Measurements from ENCODE around the gene ZNF184. TPM values are rescaled to one million over a fixed set of nuclear protein-coding genes. Genes with fewer than 3 reads are reported as not detected.

Gene ZNF184
- total RNA-seq, 2 donors from 2014 or later = 3.3 to 3.9 TPM

GRCh38 chr6:27468334-27468733 is 4.6 kb downstream of the ZNF184 start:
- Histone ChIP-seq H3K4me3 (no peak overlapping the region), H3K27ac (no peak overlapping the region), H3K9me3 (no peaks in the 10 kb centered on the region), H3K4me1 (peaks cover 0 to 21% of the 10 kb centered on the region in 2 donors), H3K27me3 (no peaks in the 10 kb centered on the region), H3K36me3 (peaks cover 9% of the 10 kb centered on the region)
- TF ChIP-seq CTCF (IDR thresholded peaks at IDR 0.05) = no peak
- DNase-seq (ENCODE audit: low spot score) = no peak

GRCh38 chr6:27452496-27452897 is 20.4 kb downstream of the ZNF184 start:
- Histone ChIP-seq H3K36me3 (peaks cover 75% of the 10 kb centered on the region), H3K9me3 (peaks cover 34 to 81% of the 10 kb centered on the region in 2 donors), H3K4me3 (no peak overlapping the region), H3K27me3 (no peaks in the 10 kb centered on the region), H3K27ac (no peak overlapping the region), H3K4me1 (no peaks in the 10 kb centered on the region)
- TF ChIP-seq CTCF (IDR thresholded peaks at IDR 0.05) = no peak
- no peak for DNase-seq (ENCODE audit: low spot score)

GRCh38 chr6:27451660-27452390 is 21.1 kb downstream of the ZNF184 start:
- no peak overlapping the region for H3K27ac ChIP-seq
- H3K4me1 ChIP-seq = no peaks in the 10 kb centered on the region
- no peak for TF ChIP-seq CTCF (IDR thresholded peaks at IDR 0.05)
- peaks cover 68% of the 10 kb centered on the region for H3K36me3 ChIP-seq
- peaks cover 34 to 88% of the 10 kb centered on the region in 2 donors for H3K9me3 ChIP-seq
- no peak overlapping the region for H3K4me3 ChIP-seq
- H3K27me3 ChIP-seq = no peaks in the 10 kb centered on the region
- no peak for DNase-seq (ENCODE audit: low spot score)

- no peaks in the 10 kb centered on the region for H3K27me3 ChIP-seq
- H3K36me3 ChIP-seq = peaks cover 34% of the 10 kb centered on the region
- no peak for DNase-seq (ENCODE audit: low spot score)
- TF ChIP-seq CTCF (IDR thresholded peaks at IDR 0.05) = no peak
- no peak overlapping the region for H3K27ac ChIP-seq
- H3K4me3 ChIP-seq = no peak overlapping the region
- peaks cover 27 to 73% of the 10 kb centered on the region in 2 donors for H3K9me3 ChIP-seq
- H3K4me1 ChIP-seq = no peaks in the 10 kb centered on the region
Measured at GRCh38 chr6:27448456-27448855, 24.4 kb downstream of the ZNF184 start.

GRCh38 chr6:27442932-27443331 is 30.0 kb downstream of the ZNF184 start:
- Histone ChIP-seq H3K4me1 (no peaks in the 10 kb centered on the region), H3K9me3 (peaks cover 0 to 19% of the 10 kb centered on the region in 2 donors), H3K27me3 (no peaks in the 10 kb centered on the region), H3K36me3 (no peaks in the 10 kb centered on the region), H3K27ac (no peak overlapping the region), H3K4me3 (no peak overlapping the region)
- TF ChIP-seq CTCF (IDR thresholded peaks at IDR 0.05) = no peak
- no peak for DNase-seq (ENCODE audit: low spot score)

- Histone ChIP-seq H3K27me3 (no peaks in the 10 kb centered on the region), H3K36me3 (no peaks in the 10 kb centered on the region), H3K4me3 (no peak overlapping the region), H3K9me3 (peaks cover 0 to 3% of the 10 kb centered on the region in 2 donors), H3K4me1 (no peaks in the 10 kb centered on the region), H3K27ac (no peak overlapping the region)
- no peak for TF ChIP-seq CTCF (IDR thresholded peaks at IDR 0.05)
- DNase-seq (ENCODE audit: low spot score) = no peak
Measured at GRCh38 chr6:27441001-27441400, 31.9 kb downstream of the ZNF184 start.
